Measurements from ENCODE around the gene PCSK7.
A peak's percentile ranks its signal among the peaks of the same experiment; 100 is the strongest.
"Not testable (repeated sequence)": the region's sequence is repeated elsewhere in the genome, so short reads cannot be mapped to it uniquely, and the experiment has no call there.

Gene PCSK7

DNA sequence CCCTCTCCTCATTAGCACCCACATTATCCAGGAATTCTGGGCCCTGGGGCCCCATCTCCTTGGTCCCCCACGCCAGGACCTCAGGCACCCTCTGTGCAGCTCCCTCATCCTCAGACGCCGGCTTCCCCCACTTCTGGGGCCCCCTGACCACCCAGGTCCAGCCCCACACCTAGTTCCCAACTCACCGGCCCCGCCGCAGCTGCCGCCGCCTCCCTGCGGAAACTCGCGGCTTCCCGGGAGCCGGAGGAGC is at the start of gene PCSK7:
PCSK7 (minus strand) TSS at position 232 of the 250 bp plus-strand sequence. CDS start 2,229 bp downstream, outside the sequence.
- DNase-seq, result no peak

GRCh38 chr11:117281159-117281558 is 49.3 kb upstream of the PCSK7 start:
- DNase-seq, result no peak

GRCh38 chr11:117279711-117280376 is 48.0 kb upstream of the PCSK7 start:
- DNase-seq, result peak; percentile 51

DNA sequence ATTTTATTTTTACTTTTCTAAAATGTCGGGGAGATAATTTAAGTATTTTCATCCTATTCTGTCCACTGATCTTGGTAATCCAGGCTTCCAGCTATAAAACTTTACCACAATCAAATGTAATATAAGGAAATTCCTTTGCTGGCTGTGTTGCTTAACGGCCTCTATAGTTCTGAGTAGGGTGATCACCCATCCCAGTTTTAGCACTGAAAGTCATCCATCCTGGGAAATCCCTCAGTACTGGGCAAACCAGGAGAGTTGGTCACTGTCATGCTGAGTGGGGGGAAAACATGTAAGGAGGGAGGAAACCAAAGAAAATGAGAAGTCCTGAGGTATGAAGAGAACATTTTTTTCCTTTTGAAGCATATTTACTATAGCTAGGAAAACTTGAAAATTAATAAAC is 46.5 kb upstream of the PCSK7 start:
- DNase-seq, result no peak

GRCh38 chr11:117273550-117274289 is 41.8 kb upstream of the PCSK7 start:
- no peak for DNase-seq

- DNase-seq, result not testable (repeated sequence)
Observed at GRCh38 chr11:117272175-117272574, 40.3 kb upstream of the PCSK7 start.

GRCh38 chr11:117271208-117271607 is 39.3 kb upstream of the PCSK7 start:
- no peak for DNase-seq

DNA sequence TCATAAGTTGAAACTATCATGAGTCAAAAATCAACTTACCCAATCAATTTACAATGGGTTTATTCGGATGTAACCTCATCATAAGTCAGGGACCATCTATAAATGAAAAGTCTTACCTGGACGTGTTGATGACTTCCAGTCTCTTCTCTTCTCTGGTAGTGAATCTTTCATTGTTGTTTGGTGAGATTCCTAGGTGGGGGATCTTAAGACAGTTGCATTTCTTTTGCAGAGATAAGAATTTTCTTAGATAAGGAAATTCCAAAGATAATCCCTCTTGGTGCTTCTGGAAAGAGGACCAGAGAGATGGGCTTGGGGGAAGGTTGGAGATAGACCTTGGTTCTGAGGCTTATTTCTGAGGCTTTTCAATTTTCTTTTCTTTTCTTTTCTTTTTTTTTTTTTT is 38.0 kb upstream of the PCSK7 start:
- no peak for DNase-seq

DNA sequence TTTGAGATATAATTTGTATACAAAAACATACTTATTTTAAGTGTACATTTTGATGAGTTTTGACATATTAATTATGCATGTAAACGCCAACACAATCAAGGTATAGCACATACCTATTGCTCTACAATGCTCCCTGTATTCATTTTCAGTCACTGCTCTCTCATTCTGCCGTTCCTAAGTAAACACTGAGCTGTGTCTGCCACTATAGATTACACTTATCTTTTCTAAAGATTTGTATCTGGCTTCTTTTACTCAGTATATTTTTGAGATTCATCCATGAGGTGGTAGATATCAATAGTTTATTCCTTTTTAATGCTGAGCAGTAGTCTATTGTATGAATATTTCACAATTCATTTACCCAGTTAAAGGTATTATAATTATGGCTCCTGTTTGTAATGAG is 33.9 kb upstream of the PCSK7 start:
- no peak for DNase-seq

- not testable (repeated sequence) for DNase-seq
Observed at GRCh38 chr11:117264624-117265323, 32.9 kb upstream of the PCSK7 start.

DNA sequence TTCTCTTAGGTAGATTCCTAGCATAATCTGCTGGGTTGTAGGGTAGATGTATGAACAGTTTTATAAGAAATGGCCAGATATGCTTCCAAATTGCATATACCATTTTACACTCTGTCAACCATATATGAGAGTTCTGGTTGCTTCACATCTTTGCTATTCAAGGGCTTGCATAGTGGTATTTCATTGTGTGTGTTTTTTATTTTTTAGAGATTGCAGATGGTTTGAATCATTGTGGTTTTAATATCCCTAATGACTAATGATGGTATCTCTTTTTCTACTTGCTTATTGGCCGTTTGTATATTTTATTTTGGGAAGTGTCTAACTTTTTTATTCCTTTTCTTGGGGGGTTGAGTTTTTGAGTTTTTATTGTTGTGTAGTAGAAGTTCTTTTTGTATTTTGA is 27.5 kb upstream of the PCSK7 start:
- no peak for DNase-seq

DNA sequence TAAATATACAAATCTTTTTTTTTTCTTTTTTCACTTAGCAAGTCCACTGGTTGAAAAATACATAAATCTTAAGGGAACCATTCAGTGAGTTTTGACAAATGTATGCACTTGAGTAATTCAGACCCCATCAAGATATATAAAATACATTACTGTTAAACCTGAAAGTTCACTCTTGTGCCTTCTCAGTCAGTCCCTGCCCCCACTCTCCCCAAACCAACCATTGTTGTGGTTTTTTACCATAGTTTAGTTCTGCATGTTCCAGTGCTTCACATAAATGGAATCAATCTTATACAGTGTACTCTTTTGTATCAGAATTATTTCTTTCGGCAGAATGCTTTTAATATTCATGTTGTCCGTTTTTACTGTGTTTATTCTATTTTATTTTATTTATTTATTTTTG is 26.7 kb upstream of the PCSK7 start:
- no peak for DNase-seq

DNA sequence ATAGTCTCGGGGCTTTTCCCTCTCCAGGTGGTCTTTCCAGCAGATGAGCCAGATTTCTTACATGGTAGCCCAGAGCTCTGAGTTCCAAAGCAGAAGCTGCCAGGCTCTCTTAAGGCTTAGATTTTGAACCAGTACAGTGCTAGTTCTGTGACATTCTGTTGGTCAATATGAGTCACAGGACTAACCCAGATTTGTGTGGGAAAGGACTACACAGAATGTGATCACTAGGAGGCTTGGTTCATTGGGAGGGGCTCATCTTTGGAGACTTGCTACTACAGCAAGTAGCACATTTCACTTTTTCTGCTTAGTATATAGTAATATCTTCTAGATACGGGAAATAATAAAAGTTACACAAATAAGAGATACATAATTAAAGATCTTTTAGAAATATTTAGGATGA is 24.7 kb upstream of the PCSK7 start:
- DNase-seq, result no peak

DNA sequence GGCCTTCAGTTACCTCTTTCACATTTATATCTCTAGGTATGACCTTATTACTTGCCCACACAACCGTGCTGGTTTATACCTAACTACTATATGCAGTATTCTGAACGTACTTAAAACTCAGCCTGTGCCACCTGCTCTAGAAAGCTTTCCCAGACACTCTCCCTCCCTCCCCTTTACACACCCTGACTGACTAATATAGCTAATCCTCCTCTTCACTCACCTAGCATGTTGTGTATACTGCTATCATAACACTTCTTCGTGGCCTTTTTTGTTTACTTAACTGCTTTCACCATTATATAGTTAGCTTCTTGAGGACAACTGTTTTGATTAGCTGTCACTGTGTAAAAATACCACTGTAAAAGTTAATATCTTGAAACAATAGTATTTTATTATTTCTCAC is 24.1 kb upstream of the PCSK7 start:
- no peak for DNase-seq

DNA sequence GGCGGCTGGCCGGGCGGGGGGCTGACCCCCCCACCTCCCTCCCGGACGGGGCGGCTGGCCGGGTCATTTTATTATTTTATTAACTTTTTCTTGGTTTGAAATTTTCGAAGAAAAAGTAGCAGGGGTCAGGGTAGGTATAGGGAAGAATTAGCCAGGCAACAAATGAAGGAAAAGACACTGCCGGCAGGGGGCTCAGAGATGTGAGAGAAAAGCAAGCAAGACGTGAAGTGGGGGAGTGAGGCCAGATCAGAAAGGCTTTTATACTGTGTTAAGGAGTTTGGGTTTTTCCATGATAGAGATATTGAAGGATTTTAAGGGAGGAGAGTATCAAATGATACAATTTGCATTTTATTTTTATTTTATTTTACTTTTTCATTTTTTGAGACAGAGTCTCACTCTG is 19.6 kb upstream of the PCSK7 start:
- DNase-seq, result no peak

DNA sequence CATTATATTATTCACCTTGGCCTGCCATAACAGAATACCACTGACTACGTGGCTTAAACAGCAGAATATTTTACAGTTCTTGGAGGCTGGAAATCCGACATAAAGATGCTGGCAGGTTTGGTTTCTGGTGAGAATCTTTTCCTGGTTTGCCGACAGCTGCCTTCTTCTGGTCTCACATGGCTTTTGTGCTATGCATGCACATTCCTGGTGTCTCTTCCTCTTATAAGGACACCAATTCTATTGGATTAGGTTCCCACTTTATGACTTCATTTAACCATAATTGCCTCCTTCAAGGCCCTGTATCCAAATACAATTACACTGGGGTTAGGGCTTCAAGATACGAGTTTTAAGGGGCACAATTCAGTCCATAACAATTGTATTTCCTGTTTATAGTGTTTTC is 17.7 kb upstream of the PCSK7 start:
- no peak for DNase-seq

DNA sequence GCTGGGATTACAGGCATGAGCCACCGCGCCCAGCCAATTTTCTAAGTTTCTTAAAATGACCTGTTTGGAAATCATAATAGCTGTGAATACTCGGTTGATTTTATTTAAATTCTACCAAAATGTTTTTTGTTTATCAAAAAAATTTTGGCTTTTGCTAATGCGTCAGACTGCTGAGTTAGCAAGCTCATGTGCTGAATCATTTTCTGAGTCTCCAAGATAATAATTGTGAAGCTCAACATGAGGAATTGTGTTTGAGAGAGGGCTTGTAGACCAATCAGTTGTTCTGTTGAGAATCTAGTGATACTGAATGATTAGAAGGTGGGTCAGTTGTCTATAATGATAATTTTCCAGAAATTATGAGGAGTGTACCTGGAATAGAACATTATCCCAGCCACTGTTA is 16.5 kb upstream of the PCSK7 start:
- DNase-seq, result no peak

DNA sequence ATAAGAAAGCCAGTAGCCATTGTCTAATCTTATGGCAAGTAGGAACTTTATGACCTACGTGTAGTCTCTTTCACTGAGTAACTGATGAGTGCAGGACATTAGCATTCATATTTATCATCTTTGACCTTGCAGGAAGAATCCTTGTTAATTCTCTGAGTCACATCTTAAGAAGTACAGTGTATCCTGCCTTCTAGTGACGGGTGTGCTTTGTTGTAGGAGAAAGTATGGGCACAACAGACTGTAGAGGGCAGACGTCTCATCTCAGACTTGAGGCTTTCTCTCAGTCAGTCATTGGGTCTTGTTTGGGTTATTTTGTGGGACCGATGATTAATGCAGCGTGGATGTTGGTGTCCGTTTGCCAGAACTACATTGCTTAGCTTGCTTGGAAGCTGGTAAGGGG is 7.4 kb upstream of the PCSK7 start:
- no peak for DNase-seq

DNA sequence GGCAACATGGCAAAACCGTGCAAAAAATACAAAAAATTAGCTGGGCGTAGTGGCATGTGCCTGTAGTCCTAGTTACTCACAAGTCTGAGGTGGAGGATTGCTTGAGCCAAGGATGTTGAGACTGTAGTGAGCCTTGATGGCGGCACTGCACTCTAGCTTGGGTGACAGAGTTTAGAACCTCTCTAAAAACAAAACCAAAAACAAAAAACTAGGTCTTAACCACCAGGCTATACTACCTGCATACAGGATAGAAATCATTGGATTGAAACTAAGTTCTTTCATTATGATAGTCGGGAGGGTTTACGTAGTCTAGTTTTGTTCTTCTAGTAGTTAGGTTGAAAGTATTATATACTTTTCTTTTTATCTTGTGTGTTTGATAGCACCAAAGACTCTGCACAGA is 6.3 kb upstream of the PCSK7 start:
- DNase-seq, result no peak

GRCh38 chr11:117232911-117233409 is 1.1 kb upstream of the PCSK7 start:
- DNase-seq, result no peak

DNA sequence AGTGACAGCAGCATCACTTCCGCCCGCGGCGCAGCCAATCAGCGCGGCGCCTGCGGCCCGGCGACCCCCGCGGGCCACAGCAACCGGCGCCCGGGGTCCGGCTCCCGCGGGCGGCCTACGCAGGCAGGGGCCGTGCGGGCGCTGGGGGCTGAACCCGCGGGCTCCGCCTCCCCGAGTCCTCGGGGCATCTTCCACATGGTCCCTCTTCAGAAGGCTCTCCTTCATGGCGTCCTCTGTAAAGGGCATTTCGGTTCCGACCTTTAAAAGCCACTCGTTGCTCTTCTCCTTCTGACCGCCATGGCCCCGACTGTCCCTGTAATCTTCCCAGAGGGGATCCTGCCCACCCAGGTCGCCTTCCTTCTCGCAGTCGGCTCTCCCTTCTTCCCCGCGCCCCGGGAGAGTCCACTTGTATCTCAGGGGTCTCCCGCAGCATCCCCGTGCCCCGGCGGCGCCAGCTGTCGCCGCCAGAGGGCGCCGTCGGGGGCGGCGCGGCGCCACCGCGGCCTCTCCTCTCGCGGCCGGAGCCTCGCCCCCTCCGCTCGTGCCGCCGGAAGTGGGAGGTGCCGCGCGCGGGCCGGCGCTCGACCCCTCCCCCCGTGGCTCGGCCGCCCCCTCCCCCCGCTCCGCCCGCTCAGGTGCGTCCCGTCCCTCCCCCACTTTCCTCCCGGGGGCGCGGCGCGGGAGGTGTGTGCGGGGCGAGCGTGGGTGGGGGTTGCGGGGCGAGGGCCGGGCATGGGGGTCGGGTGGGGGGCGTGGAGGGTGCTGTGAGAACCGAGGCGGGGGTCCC is 412 bp upstream of the PCSK7 start, which contains the start of gene RNF214:
RNF214 (plus strand) TSS at position 580 of the 787 bp plus-strand sequence. CDS start 1,602 bp downstream, outside the sequence.
- DNase-seq, result peak; percentile 82

DNA sequence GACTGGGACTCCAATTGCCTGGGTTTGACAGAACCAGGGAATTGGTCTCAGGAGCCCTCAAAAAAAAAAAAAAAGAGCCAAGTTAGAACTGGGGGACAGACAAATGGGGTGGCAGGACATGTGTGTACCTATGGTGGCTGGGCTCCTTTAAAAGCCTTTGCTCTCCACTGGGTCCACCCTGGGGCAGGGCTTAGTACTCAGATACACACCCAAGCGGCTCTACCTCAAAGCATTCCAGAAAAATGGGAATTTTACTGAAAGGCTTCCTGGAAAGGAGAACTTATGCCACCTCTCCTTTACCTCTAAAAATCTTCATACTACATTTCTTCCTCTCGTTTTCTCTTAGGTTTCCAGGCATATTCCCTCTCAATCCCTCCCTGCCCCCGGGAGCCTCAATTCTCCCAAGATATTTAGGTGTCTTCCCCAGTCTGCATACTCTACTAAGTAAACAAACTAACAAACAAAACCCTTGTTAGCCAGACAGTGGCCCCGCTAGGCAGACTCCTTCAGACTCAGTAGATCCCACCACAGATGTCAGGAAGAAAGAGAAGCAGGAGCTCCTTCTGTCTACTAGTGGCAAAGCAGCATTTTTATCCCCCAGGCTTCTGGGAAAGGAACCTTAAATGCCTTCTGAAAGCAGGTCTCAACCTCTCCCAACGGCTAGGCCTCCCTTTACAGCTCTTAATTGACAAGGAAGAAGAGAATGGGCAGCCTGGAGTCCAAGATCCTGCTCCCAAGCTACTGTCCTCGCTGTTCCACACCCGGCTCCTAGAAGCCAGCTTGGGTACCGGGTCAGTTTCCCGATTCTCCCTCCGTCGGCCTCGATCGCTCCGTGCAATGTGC is 653 bp downstream of the PCSK7 start:
- DNase-seq, result no peak

All from CD4-positive, alpha-beta T cell treated with Interleukin-17A for 1 hour (primary cell).